ENCODE measurements around the gene RANGAP1.

Gene RANGAP1

GRCh38 chr22:41288245-41288946 is 2.4 kb upstream of the RANGAP1 start:
- no peak overlapping the region for H3K4me3 ChIP-seq (ENCODE audit: low read depth, low read length)
- DNase-seq (ENCODE audit: low read depth) = peak; percentile 66

DNA sequence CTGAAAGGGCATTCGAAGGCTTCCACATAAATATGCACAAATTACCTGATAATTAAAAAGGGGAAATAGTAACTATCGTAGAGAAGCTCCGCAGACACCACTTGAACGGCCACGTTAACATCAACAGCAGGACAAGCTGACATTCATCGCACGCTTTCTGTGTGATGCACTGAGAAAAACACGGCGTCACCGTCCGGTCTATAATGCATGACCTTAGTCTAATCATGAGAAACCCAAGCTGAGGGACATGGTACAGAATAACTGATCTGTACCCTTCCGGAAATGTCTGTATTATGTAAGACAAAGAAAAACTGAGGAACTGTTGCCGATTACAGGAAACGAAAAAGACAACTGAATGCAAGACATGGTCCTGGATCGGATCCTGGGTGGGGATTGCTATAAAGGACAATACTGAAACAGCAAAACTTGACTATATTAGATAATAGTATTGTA is 678 bp upstream of the RANGAP1 start:
- TF ChIP-seq, protein P1, sequence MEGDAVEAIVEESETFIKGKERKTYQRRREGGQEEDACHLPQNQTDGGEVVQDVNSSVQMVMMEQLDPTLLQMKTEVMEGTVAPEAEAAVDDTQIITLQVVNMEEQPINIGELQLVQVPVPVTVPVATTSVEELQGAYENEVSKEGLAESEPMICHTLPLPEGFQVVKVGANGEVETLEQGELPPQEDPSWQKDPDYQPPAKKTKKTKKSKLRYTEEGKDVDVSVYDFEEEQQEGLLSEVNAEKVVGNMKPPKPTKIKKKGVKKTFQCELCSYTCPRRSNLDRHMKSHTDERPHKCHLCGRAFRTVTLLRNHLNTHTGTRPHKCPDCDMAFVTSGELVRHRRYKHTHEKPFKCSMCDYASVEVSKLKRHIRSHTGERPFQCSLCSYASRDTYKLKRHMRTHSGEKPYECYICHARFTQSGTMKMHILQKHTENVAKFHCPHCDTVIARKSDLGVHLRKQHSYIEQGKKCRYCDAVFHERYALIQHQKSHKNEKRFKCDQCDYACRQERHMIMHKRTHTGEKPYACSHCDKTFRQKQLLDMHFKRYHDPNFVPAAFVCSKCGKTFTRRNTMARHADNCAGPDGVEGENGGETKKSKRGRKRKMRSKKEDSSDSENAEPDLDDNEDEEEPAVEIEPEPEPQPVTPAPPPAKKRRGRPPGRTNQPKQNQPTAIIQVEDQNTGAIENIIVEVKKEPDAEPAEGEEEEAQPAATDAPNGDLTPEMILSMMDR (conservative IDR thresholded peaks at IDR 0.05; ENCODE audit: low read depth, low read length) = no peak
- DNase-seq (ENCODE audit: low read depth) = no peak
- peak overlapping the region; percentile 57 for H3K4me3 ChIP-seq (ENCODE audit: low read depth, low read length)

More at GRCh38 chr22:41288245-41288946, 2.4 kb upstream of the RANGAP1 start:
- TF ChIP-seq, protein P1 (conservative IDR thresholded peaks at IDR 0.05; ENCODE audit: low read depth, low read length) = no peak

DNA sequence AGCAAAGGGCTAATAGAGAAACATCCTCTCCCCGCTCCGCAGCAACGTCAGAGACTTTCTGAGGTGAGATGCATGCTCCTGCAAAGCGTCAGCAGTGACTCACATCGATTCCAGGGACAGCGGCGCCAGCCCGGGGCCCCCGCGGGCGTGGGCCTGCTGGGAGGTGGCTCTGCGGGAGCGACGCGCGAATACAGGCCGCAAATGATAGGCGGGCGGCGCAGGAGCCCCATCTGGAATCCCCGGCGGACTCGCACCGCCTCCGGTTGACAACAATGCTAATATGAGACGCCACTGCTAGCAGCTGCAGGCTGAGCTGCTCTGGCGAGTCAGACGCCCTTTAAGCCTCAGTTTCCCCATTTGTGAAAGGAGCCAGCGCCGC is 557 bp downstream of the RANGAP1 start:
- TF ChIP-seq, protein P1 (conservative IDR thresholded peaks at IDR 0.05; ENCODE audit: low read depth, low read length) = no peak
- peak overlapping the region; percentile 90 for H3K4me3 ChIP-seq (ENCODE audit: low read depth, low read length)
- peak; percentile 89 for DNase-seq (ENCODE audit: low read depth)

GRCh38 chr22:41284465-41284864 is 1.5 kb downstream of the RANGAP1 start:
- H3K4me3 ChIP-seq (ENCODE audit: low read depth, low read length) = no peak overlapping the region
- TF ChIP-seq, protein P1 (conservative IDR thresholded peaks at IDR 0.05; ENCODE audit: low read depth, low read length) = no peak
- DNase-seq (ENCODE audit: low read depth) = no peak

DNA sequence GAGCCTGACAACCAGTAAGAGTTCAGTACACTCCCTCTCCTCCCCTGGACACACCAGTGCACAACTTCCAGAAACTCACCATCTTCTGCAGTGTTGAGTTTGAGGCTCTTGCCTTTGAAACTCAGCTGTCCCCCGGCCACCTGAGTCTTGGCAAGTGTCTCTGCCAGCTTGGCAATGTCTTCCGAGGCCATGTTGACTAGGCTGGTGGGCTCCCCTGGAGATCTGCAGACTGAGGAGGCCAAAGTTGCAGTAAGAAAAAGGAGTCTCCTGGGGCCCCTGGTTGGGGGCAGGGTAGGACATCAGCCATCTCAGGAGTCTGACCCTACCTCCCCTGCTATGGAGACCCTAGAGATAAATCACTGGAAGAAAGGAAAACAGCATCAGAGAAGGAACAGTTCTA is 5.1 kb downstream of the RANGAP1 start:
- TF ChIP-seq, protein P1 (conservative IDR thresholded peaks at IDR 0.05; ENCODE audit: low read depth, low read length) = no peak
- no peak for DNase-seq (ENCODE audit: low read depth)
- H3K4me3 ChIP-seq (ENCODE audit: low read depth, low read length) = no peak overlapping the region

DNA sequence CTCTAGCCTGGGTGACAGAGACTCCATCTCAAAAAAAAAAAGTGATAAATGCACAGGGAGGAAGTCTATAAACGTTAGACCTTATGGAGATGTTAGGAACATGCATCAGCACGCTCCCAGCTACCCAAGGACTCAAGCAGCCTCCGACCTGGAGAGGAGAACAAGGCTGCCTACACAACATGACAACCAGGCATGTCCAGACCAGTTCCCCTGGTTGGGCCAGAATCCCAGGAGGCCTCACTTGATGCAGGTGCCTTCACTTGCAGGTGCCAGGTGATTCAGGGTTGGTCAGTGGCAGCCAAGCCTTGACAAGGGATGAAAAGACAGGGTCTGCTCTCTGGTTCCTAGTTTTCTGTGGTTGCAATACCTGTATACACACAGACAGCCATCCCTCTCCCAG is 5.9 kb downstream of the RANGAP1 start:
- H3K4me3 ChIP-seq (ENCODE audit: low read depth, low read length) = no peak overlapping the region
- TF ChIP-seq, protein P1 (conservative IDR thresholded peaks at IDR 0.05; ENCODE audit: low read depth, low read length) = no peak
- no peak for DNase-seq (ENCODE audit: low read depth)

DNA sequence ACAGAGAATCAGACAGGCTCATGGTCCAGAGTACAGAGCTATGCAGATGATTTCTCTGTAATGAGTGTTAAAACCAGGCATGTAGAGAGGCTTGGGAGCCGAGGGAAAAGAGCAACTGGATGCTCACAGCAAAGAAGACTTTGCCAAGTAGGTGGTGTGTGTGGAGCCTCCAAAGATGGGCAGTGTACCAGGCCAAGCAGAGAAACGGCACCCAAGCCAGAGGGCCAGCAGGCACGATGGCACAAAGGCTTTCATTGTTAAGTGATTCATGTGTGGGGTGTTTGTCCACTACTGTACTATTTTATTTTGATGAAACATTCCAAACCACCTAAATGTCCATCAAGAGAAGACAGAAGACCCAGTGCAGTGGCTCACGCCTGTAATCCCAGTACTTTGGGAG is 11.1 kb downstream of the RANGAP1 start:
- TF ChIP-seq, protein P1 (conservative IDR thresholded peaks at IDR 0.05; ENCODE audit: low read depth, low read length) = no peak
- no peak for DNase-seq (ENCODE audit: low read depth)
- H3K4me3 ChIP-seq (ENCODE audit: low read depth, low read length) = no peak overlapping the region
